Calu3 (cell line): ENCODE data around the gene WARS2. TPM values are rescaled to one million over a fixed set of nuclear protein-coding genes. Genes with fewer than 3 reads are reported as not detected.

ENCODE experiments used
- BruUV-seq: library from RNA; stranded (reverse); fragments of 400-500 nt; replicated peaks from 2 replicates; lab custom pipeline; 2021; lab: Mats Ljungman, UMichigan
- CTCF ChIA-PET: fragments of 300-600 bp; sonication (Branson Sonifier 250); formaldehyde crosslinking; loops from one replicate; lab custom pipeline; 2022; ENCODE audit warnings: antibody characterized with exemption; lab: Charles Lee
- DNase-seq: peaks from one replicate; pipeline ENCODE4 v3.0.0; 2022
- H3K27ac Mint-ChIP-seq: one replicate; pipeline ENCODE4 v1.8.0; 2022; ENCODE audit warnings: mixed read lengths; ENCODE audit not compliant: unreplicated experiment
- H3K27me3 Mint-ChIP-seq: one replicate; pipeline ENCODE4 v1.8.0; 2022; ENCODE audit warnings: mixed read lengths; ENCODE audit not compliant: unreplicated experiment
- H3K36me3 Mint-ChIP-seq: one replicate; pipeline ENCODE4 v1.8.0; 2022; ENCODE audit warnings: mild to moderate bottlenecking, moderate library complexity, mixed read lengths; ENCODE audit not compliant: insufficient read depth, unreplicated experiment
- H3K4me1 Mint-ChIP-seq: one replicate; pipeline ENCODE4 v1.8.0; 2022; ENCODE audit warnings: mild to moderate bottlenecking, low read depth, mixed read lengths; ENCODE audit not compliant: unreplicated experiment
- H3K4me3 Mint-ChIP-seq: one replicate; pipeline ENCODE4 v1.8.0; 2022; ENCODE audit warnings: mild to moderate bottlenecking, low read depth, moderate library complexity, mixed read lengths; ENCODE audit not compliant: unreplicated experiment
- H3K9me3 Mint-ChIP-seq: one replicate; pipeline ENCODE4 v1.8.0; 2022; ENCODE audit warnings: low read depth, mixed read lengths; ENCODE audit not compliant: unreplicated experiment
- intact Hi-C: fragments of 100-400 bp; cut with micrococcal nuclease; formaldehyde crosslinking; loops from one replicate; pipeline ENCODE4 v1.10.0; 2022; ENCODE audit not compliant: unreplicated experiment
- total RNA-seq: library from RNA; stranded (reverse); gene quantifications from 2 replicates; pipeline ENCODE4 v1.2.3, GENCODE V29; 2022
- TF ChIP-seq, protein P1 (sequence below): fragments of 200-600 bp; IDR thresholded peaks from one replicate; pipeline ENCODE4 v1.8.0; 2022; ENCODE audit warnings: antibody characterized with exemption; ENCODE audit not compliant: unreplicated experiment

Gene WARS2
- total RNA-seq, 1 experiment from 2014 or later: 7.8 TPM

DNA sequence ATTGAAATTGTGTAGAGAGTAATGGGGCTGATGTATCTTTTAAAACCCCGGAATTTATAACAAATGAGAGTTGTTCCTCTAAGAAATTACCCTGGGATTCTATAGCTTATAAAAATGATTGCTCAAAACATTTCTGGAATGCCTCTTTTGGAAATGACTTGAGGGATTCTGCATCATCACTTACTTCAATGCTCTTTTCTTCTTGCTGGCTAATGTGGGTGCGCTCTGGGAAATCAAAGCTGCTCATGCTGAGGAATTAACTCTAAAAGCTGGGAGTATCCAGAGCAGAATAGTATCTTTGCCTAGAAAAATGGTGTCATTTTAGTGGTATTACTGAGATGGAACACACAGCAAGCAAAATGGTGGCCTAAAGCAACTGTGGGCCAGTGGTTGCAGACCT lies 129.3 kb downstream of the WARS2 start:
- no peak overlapping the region for H3K4me3 Mint-ChIP-seq
- BruUV-seq: no TSS peak
- DNase-seq: no peak
- peaks cover 3% of the 10 kb centered on the region for H3K9me3 Mint-ChIP-seq
- intact Hi-C loops: no loop called here
- peaks cover 10% of the 10 kb centered on the region for H3K36me3 Mint-ChIP-seq
- TF ChIP-seq, protein P1, sequence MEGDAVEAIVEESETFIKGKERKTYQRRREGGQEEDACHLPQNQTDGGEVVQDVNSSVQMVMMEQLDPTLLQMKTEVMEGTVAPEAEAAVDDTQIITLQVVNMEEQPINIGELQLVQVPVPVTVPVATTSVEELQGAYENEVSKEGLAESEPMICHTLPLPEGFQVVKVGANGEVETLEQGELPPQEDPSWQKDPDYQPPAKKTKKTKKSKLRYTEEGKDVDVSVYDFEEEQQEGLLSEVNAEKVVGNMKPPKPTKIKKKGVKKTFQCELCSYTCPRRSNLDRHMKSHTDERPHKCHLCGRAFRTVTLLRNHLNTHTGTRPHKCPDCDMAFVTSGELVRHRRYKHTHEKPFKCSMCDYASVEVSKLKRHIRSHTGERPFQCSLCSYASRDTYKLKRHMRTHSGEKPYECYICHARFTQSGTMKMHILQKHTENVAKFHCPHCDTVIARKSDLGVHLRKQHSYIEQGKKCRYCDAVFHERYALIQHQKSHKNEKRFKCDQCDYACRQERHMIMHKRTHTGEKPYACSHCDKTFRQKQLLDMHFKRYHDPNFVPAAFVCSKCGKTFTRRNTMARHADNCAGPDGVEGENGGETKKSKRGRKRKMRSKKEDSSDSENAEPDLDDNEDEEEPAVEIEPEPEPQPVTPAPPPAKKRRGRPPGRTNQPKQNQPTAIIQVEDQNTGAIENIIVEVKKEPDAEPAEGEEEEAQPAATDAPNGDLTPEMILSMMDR: no peak
- peaks cover 25% of the 10 kb centered on the region for H3K27me3 Mint-ChIP-seq
- H3K27ac Mint-ChIP-seq: no peak overlapping the region
- H3K4me1 Mint-ChIP-seq: peaks cover 28% of the 10 kb centered on the region
- CTCF ChIA-PET: no interaction called here

DNA sequence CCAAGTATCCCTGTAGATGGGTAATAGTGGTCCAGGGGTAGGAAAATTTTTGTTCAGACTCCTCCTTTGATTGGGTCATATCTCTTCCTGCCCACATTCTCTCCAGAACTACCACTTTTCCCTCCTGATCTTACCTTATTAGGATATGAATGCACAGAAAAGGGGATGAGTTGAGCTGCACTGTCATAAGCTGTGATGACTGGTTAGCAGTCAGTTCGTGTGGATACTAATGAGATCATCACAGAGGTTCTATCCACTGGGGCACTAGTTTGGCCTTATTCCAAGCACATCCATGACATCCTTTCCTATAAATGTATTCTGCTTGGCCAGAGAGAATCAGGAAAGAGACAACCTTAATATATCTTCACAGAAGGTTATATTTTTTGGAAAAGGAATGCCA lies 130.3 kb downstream of the WARS2 start:
- H3K27ac Mint-ChIP-seq: no peak overlapping the region
- H3K4me1 Mint-ChIP-seq: peaks cover 28% of the 10 kb centered on the region
- peaks cover 10% of the 10 kb centered on the region for H3K36me3 Mint-ChIP-seq
- CTCF ChIA-PET: no interaction called here
- H3K4me3 Mint-ChIP-seq: no peak overlapping the region
- peaks cover 34% of the 10 kb centered on the region for H3K27me3 Mint-ChIP-seq
- TF ChIP-seq, protein P1: no peak
- intact Hi-C loops: no loop called here
- no TSS peak for BruUV-seq
- peaks cover 3% of the 10 kb centered on the region for H3K9me3 Mint-ChIP-seq
- no peak for DNase-seq

DNA sequence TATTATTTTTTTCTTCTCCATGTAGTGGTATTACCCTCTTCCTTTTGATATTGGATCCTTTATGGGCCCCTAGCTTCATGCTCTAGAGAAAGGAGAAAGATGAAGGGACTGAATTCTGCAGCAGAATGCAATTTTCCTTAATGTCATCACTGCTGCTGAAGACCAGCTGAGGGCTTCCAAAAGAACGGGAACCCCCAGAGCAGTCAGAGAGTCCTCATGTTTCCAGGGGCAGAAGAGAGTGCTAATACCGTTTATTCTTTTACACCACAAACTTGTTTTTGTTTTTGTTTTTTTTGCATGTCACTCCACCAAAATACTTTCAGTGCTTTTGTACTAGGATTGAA lies 131.2 kb downstream of the WARS2 start:
- DNase-seq: no peak
- TF ChIP-seq, protein P1: no peak
- Mint-ChIP-seq H3K4me3 (peak overlapping the region; percentile 70), H3K27ac (no peak overlapping the region), H3K36me3 (peaks cover 10% of the 10 kb centered on the region), H3K9me3 (peaks cover 3% of the 10 kb centered on the region), H3K27me3 (peaks cover 35% of the 10 kb centered on the region), H3K4me1 (peaks cover 28% of the 10 kb centered on the region)
- CTCF ChIA-PET: interaction anchor here (0.6 to 1.3 kb wide), 4 partner anchors 60 to 786 kb away, joined by 3 to 6 read pairs (median 4); no protein-coding TSS in a partner anchor
- intact Hi-C loops: loop anchor here (2.0 to 5.0 kb wide), 3 partner anchors 182 to 932 kb away; no protein-coding TSS in a partner anchor
- BruUV-seq: no TSS peak

DNA sequence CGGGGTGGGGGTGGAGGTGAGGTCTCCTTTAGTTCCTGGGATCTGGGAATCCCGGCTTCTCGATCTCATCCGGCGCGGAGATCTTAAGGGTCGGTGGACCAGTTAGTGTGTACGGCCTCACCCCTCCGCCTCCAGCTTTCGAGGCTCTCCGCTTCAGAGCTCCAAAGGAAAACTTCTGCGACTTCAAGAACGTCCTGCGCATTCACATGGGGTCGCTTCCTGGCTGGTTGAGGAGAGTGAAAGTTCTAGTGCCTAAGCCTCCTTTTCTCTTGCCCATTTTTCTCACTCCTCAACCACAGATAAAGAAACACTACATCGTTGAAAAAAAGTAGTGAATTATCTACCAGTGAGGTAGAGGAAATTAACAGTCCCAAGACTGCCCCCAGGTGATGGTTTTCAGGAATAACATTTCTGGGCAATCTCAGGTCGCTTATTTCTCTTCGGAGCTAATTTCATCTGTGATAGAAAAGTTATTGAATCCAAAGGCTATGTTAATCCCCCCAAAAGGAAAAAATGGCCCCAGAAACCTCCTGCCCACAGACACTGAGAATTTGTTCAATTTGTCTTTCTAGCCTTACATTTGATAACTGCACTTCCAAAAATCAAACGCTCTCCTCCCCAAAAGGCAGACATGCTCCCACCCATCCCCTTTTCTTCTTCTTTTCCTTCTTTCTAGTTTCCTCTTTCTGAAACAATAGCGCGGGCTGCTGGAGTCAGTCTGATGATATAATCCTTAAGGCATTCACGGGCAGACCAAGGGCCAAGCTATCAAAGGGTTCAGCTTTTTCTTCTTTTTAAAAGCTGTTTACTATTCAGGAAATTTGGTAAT lies 131.8 kb downstream of the WARS2 start:
- Mint-ChIP-seq H3K27me3 (peaks cover 35% of the 10 kb centered on the region), H3K36me3 (peaks cover 10% of the 10 kb centered on the region), H3K4me1 (peaks cover 28% of the 10 kb centered on the region), H3K27ac (peak overlapping the region; percentile 72), H3K4me3 (peak overlapping the region; percentile 70), H3K9me3 (peaks cover 3% of the 10 kb centered on the region)
- intact Hi-C loops: loop anchor here (2.0 to 5.0 kb wide), 3 partner anchors 181 to 931 kb away; no protein-coding TSS in a partner anchor
- TF ChIP-seq, protein P1: no peak
- CTCF ChIA-PET: interaction anchor here (0.6 to 1.3 kb wide), 5 partner anchors 59 to 785 kb away, joined by 3 to 6 read pairs (median 4); no protein-coding TSS in a partner anchor
- DNase-seq: peak; percentile 58
- BruUV-seq: no TSS peak
